Epithelial cell of esophagus (primary cell): ENCODE results near the gene PPP6R3.
A peak's percentile ranks its signal among the peaks of the same experiment; 100 is the strongest.
"Not testable (repeated sequence)": the region's sequence is repeated elsewhere in the genome, so short reads cannot be mapped to it uniquely, and the experiment has no call there.

Experiments used
- DNase-seq: peaks from one replicate; pipeline ENCODE4 v3.0.0; 2010; ENCODE audit warnings: low read depth
- H3K4me3 ChIP-seq: 2 replicates; pipeline ENCODE4 v1.5.1; 2011; ENCODE audit warnings: mild to moderate bottlenecking, low read length, control low read depth
- CTCF ChIP-seq: IDR thresholded peaks from 2 replicates; pipeline ENCODE4 v1.5.1; 2011; ENCODE audit warnings: low read depth, mild to moderate bottlenecking, low read length, control low read depth, inconsistent platforms; ENCODE audit not compliant: insufficient read depth; ENCODE audit errors: missing control alignments

PPP6R3 gene

GRCh38 chr11:68469642-68470041 is 9.1 kb downstream of the PPP6R3 start:
- H3K4me3 ChIP-seq: no peak overlapping the region

GRCh38 chr11:68470304-68470811 is 9.8 kb downstream of the PPP6R3 start:
- TF ChIP-seq CTCF: no peak
- H3K4me3 ChIP-seq: no peak overlapping the region
- DNase-seq: no peak

More at GRCh38 chr11:68469642-68470041, 9.1 kb downstream of the PPP6R3 start:
- TF ChIP-seq CTCF: no peak
- no peak for DNase-seq

GRCh38 chr11:68471360-68472340 is 11.1 kb downstream of the PPP6R3 start:
- DNase-seq: peak; percentile 52
- TF ChIP-seq CTCF: no peak
- no peak overlapping the region for H3K4me3 ChIP-seq

GRCh38 chr11:68472778-68473177 is 12.2 kb downstream of the PPP6R3 start:
- no peak overlapping the region for H3K4me3 ChIP-seq
- DNase-seq: no peak
- no peak for TF ChIP-seq CTCF

GRCh38 chr11:68473693-68474092 is 13.1 kb downstream of the PPP6R3 start:
- TF ChIP-seq CTCF: no peak
- no peak overlapping the region for H3K4me3 ChIP-seq
- DNase-seq: no peak

- not testable (repeated sequence) for DNase-seq, H3K4me3 ChIP-seq
Measured at GRCh38 chr11:68475626-68476025, 15.1 kb downstream of the PPP6R3 start.

GRCh38 chr11:68479390-68479789 is 18.8 kb downstream of the PPP6R3 start:
- no peak for TF ChIP-seq CTCF
- DNase-seq: no peak
- no peak overlapping the region for H3K4me3 ChIP-seq
